ENCODE measurements around the gene GSN.
A peak's percentile ranks its signal among the peaks of the same experiment; 100 is the strongest.

GSN gene

GRCh38 chr9:121273064-121273775 is 5.3 kb downstream of the GSN start:
- no peak for DNase-seq

- no peak for DNase-seq
Measured at GRCh38 chr9:121274851-121275250, 6.9 kb downstream of the GSN start.

- DNase-seq, result no peak
Measured at GRCh38 chr9:121275781-121276658, 8.1 kb downstream of the GSN start.

GRCh38 chr9:121277026-121277425 is 9.1 kb downstream of the GSN start:
- no peak for DNase-seq

GRCh38 chr9:121277518-121278295 is 9.7 kb downstream of the GSN start:
- no peak for DNase-seq

- peak; percentile 37 to 47 for DNase-seq
Measured at GRCh38 chr9:121278477-121279261, 10.7 kb downstream of the GSN start.

- no peak for DNase-seq
Measured at GRCh38 chr9:121279776-121280388, 11.9 kb downstream of the GSN start.

- DNase-seq, result no peak
Measured at GRCh38 chr9:121280715-121281613, 13.0 kb downstream of the GSN start.

GRCh38 chr9:121281614-121282276 is 13.8 kb downstream of the GSN start:
- no peak for DNase-seq

GRCh38 chr9:121282277-121283079 is 14.5 kb downstream of the GSN start:
- DNase-seq, result no peak

GRCh38 chr9:121283080-121283398 is 15.1 kb downstream of the GSN start:
- DNase-seq, result no peak

GRCh38 chr9:121283856-121284732 is 16.1 kb downstream of the GSN start:
- no peak for DNase-seq

GRCh38 chr9:121284733-121285451 is 16.9 kb downstream of the GSN start:
- DNase-seq, result no peak

GRCh38 chr9:121285835-121286687 is 18.1 kb downstream of the GSN start:
- no peak for DNase-seq

GRCh38 chr9:121286688-121286972 is 18.7 kb downstream of the GSN start:
- no peak for DNase-seq

- peak in 1 of 2 donors; percentile 45 for DNase-seq
Measured at GRCh38 chr9:121286973-121287741, 19.2 kb downstream of the GSN start.

Measured in CD4-positive, alpha-beta T cell treated with Interferon alpha-2 for 1 hour (primary cell).